HG02885 (cell line): ENCODE data around the gene CARD8.

Experiments used
- ATAC-seq: cut with Tn5 transposase; IDR thresholded peaks from one replicate; pipeline ENCODE4 v1.9.1; 2021; ENCODE audit warnings: mild to moderate bottlenecking; ENCODE audit not compliant: unreplicated experiment, poor library complexity

The CARD8 gene

DNA sequence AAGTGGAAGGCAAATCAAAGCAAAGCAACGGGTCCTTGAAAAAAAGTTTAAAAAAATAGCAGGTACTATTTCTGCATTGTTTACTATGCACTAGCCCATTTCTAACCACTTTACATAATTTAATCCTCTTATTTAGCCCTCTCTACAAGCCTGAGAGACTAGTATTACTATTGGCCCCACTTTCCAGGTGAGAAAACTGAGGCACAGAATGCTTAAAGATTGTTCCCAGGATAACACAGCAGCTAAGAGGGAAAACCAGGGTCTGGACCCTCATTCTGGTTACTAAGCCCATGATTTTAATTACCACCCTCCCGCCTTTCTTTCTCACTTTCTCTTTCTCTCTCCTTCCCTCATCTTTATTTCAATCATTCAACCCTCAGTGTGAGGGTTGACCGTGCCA lies 79.5 kb downstream of the CARD8 start:
- ATAC-seq = no peak

DNA sequence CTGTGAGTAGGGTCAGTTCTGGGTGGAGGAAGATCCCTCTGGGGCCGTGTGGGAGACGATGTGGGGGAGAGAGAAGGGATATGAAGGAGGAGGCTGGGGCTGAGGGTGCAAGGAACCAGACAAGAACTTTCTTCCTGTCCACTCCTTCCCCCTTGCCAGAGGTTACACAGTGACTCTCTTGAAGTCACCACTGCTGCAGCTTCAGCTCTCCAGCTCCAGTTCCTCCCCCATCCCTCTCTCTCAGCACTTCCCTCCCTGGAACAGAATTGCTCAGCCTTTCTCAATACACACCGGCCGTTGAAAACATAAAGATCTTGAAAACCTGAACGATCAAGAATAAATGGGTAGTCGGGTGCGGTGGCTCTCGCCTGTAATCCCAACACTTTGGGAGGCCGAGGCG lies 80.1 kb downstream of the CARD8 start:
- ATAC-seq = no peak

DNA sequence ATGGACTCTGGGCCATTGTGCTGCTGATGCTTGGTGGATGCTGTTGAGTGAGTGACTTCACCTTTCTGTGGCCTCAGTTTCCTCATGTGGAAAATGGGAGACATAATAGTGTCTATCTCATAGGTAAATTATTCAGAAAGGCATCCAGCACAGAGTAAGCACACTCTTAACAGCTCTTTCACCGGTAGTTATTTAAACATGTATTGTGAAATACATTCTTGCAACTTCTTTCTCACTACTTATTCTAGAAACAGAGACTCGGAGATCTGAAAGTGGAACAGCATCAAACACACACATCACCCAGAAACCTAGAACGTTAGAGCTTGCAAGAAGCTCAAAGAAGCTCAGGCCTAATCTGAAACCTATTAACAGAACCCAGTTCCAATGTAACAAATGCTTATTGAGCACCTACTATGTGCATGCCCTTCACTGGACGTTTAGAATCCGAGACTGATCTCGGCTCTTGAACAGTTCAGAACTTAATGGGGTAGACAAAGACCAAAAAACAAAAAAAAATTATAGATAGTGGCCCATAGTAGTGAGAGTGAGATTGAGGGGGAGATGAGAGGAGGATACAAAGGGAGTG lies 81.2 kb downstream of the CARD8 start:
- no peak for ATAC-seq

DNA sequence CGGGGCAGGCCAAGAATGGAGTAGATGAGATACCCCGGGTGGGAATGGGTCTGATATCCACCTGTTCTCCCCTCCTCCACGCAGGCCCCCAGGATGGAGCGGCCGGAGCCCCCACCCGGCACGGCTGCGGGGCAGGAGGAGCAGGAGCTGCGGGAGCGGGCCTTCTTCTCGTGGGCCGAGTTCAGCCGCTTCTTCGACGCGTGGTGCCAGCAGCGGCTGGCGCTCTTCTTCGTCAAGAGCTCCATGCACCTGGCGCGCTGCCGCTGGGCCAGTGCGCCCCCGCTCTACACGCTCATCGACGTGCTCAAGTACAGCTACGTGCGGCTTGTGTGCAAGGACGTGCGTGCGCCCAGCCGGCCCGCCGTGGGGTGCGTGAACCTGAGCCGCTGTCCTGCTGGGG lies 84.0 kb downstream of the CARD8 start:
- ATAC-seq = no peak

DNA sequence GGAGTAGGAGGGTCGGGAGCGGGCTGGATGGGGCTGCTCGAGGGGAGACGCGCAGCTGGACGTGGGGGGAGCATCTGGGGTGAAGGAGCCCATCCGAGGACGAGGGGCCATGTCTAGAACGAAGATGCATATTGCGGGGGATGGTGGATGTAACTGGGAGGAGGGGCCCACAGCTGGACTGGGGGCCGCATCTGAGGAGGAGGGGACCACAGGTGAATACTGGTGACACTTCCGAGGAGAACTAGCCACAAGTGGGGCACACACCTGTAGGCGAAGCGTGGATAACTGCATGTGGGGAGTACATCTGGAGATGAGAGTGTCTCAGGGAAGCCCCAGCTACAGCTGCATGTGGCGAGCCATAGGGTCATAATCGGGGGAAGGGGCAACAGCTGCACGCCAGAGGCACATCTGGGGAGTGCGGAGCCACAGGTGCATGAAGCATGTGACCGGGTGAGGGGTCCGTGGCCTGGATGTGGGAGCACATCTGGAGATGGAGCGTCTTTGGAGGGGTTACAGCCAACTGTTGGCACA lies 84.8 kb downstream of the CARD8 start:
- ATAC-seq = no peak

DNA sequence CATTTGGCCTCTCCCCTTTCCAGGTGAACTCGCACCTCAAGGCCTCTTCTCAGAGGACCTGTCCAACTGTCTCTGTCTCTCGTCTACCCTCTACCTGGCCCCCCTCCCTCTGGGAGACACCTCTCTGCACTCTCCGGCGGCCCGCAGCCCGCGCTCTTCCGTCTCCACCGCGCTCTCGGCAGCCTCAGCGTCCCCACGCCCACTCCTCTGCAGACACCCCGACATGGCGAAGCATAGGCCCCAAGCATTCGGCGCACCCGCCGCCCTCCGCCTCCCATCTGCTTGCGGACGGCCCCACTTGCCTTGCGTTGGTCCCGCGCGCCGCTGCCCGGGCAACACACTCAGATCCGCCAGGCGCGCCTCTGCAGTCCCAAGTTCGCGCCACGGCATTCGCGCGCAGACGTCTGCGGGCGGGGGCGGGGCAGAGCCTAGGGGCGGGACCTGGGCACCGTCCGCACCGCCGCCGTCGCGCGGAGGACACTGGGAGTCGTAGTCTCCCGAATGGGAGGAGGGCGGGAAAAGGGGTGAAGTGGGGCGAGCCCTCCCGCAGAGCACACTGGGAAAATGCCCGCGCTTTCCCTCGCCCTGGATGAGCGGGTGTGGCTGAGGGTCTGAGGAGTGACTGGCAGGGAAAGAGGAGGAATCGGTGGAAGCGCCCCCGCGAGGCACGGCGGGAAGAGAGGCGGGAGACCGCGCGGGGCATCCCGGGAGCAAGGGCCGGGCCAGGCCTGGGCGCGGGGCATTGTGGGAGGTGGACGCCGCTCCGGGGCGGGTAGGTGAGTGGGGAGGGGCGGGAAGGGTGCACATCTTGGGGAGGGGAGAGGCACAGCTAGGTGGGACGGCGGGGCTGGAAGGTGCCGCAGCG lies 85.5 kb downstream of the CARD8 start, which contains the start of the genes LIG1 and ZSWIM9:
LIG1 (minus strand) TSS at position 406 of the 865 bp plus-strand sequence. CDS start 4,778 bp downstream, outside the sequence.
ZSWIM9 (plus strand) TSS at position 742 of the 865 bp plus-strand sequence. CDS start 1,123 bp downstream, outside the sequence.
- ATAC-seq = peak; percentile 81

DNA sequence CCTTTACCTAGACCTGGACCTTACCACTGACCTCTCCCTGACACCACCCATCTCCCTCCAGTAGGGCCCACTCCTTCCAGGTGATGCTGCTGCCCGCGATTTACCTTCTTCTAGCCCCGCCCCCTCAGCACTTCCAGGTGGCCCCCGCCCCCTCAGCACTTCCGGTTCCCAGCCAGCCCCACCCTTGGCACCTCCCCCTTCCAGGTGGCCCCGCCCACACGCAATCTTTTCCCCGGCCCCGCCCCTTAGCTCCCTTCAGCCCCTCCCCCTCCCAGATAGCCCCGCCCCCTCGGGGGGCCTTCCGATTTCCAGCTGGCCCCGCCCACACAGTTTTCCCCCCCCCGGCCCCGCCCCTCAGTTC lies 86.2 kb downstream of the CARD8 start:
- peak; percentile 33 for ATAC-seq

DNA sequence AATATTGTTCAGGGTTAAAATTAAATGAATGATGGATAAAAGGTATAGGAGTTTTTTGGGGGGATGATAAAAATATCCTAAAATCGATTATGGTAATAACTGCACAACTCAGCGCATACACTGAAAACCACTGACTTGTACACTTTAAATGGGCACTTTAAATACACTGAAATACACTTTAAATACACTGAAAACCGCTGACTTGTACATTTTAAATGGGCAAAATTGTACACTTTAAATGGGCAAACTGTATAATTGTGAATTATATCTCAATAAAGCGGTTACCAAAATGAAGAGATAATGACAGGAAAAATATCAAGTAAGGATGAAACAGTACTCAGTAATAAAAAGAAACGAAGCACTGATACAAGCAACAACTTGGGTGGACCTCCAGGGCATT lies 87.0 kb downstream of the CARD8 start:
- ATAC-seq = no peak

DNA sequence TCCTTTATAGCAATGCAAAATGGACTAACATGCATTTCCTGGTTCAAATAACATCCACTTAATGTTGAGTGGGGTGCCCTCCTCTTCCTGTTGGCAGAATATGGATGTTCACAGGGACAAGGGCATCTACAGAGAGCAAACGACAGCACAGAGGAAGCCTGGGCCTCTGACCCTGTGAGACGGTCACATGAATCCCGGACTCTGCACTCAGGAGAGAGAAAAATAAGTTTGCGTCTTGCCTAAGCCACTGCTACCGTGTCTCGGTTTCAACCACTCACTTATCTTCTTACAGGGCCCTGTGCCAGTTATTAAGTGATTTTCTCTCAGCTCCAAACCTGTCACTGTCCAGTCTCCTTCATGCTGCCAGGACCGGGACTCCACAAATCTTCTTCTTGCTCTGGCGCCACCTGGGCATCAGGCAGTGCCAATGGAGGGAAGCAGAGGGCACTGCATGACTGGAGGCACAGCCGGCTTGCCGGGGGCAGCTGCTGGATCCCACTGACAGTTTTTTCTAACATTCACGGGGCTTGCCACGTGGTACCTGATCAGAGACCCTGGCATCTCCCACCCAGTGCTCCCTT lies 97.4 kb downstream of the CARD8 start:
- ATAC-seq = no peak
